NCI-H345 treated with DMSO at 0.1 percent for 48 hours (cell line): ENCODE data around the gene TPTE2.
"Not testable (repeated sequence)": the region's sequence is repeated elsewhere in the genome, so short reads cannot be mapped to it uniquely, and the experiment has no call there.

Experiments used
- DNase-seq: peaks from one replicate; lab custom pipeline; 2025; ENCODE audit not compliant: unreplicated experiment; lab: John Stamatoyannopoulos, UW

Gene TPTE2

DNA sequence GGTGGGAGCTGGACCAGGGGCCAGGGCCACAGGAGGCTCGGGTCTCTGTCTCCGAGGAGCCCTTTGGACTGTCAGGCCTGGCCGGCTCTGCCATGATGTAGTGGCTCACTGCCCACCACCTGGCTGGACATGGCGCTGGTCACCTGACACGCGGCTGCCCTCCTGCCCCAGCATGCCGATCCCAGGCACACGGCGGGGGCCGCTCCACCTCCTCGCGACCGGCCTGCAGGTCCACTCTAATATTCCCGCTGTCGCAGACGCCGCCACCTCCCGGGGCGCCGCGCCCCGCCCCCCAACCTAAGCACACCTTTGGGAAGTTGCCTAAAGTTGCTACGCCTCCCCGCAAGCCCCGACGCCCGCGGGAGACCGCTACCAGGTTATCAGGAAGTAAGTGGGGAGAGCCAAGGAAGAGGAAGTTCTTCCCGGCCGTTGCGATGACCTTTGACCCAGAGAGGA is at the start of gene TPTE2:
TSS of gene TPTE2 (minus strand) at position 406 of the 456 bp plus-strand sequence. CDS start 58,298 bp downstream, outside the sequence.
- not testable (repeated sequence) for DNase-seq

DNA sequence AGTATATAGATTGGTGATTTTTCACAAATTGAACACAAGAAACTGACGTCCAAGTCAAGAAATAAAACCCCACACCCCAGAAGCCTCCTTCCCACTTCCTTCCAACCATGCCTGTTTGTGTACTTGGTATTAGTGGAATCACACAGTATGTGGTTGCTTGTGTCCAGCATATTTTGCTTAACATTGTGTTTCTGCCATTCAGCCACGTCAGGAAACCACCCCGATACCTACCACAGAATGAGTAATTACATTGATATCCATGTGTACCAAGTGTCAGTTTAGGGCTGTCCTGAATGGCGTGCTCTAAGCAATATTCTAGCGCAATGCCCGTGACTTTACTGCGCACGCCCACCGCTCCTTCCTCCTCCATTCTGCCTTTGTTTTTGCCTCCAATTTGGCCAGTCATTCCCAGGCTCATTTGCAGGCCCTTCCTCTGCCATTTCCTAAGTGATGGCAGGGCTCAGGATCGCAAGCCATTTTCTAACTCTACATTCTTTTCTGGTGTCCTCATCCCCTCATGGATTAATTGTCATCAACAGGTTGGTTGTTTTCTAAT is 46.3 kb upstream of the TPTE2 start:
- DNase-seq = no peak

DNA sequence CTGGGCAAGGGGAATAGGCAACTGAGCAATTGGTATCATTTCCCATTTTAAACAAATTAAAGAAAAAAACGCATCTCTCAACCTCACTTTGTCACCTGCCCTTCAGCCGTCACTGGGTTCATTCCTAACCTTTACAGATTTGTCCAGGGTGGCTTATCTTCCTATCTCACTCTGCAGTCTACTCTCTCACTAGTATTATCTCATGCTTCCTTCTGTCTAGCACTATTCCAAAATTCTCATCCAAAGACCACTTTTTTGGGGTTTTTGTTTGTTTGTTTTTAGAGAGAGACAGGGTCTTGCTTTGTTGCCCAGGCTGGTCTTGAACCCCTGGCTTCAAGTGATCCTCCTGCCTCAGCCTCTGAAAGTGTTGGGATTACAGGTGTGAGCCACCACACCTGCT is 45.4 kb upstream of the TPTE2 start:
- DNase-seq = no peak

DNA sequence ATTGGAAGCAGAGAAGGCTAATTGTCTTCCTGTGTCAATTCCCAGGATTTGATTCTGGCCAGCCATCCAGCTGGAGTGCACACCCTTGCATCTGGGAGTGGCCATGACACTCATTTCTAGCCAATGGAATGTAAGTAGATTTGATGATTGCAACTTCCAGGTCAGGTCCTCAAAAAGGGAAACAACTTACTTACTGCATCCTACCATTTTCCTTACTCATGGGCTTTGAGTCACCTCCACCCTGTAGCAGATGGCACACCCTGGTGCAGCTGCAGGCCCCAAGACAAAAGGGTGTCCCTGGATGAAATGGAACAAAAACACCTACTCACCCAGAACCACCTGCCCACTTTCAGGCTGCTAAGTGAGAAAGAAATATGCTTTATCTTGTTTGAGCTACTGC is 44.8 kb upstream of the TPTE2 start:
- no peak for DNase-seq

DNA sequence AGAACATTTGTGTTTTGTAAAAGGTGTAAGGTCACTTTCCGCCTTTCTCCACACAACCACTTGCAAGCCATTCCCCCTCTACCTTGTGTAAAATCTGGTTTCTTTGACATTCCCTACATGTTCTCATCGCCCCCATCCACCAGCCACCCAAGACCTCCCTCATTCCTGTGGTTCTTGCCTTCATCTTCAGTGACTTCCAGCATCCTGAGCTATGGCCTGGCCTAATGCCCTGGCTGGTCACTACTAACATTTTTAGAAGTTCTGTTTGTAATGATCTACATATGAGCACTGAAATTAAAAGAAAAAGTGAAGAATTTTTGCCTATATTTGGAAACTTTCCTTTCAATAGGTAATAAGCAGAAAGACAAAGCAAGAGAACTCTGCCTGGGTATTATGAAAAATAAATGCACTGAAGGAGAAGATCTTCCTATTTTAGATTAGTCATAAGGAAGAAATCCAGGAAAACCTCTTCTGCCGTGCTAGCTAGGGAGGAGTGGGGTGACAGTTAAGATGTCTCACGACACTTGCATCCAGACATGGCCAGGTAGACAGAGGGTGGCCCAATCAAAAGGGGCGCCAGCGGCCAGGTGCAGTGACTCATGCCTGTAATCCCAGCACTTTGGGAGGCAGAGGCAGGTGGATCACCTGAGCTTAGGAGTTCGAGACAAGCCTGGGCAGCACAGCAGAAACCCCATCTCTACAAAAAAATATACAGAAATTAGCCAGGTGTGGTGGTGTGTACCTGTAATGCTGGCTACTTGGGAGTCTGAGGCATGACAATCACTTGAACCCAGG is 44.0 kb upstream of the TPTE2 start:
- no peak for DNase-seq

DNA sequence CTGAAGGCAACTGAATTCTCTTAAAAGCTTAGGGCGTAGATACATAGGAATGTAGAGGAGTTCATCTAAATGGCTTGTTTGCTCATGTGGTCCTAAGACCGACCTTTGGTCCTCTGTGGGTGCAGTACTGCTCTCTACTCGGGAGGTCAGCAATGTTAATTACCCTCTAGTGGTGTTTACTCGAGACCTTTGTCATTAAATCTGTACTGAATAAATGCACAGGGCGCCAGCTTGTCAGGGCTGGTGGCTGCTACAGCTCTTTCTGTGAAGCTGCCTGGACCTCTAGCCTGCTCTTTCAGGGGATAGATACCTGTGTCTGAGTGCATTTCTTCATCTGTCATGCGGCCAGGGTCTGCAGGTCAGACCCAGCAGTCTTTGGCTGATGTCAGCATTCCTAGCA is 43.0 kb upstream of the TPTE2 start:
- DNase-seq = no peak

DNA sequence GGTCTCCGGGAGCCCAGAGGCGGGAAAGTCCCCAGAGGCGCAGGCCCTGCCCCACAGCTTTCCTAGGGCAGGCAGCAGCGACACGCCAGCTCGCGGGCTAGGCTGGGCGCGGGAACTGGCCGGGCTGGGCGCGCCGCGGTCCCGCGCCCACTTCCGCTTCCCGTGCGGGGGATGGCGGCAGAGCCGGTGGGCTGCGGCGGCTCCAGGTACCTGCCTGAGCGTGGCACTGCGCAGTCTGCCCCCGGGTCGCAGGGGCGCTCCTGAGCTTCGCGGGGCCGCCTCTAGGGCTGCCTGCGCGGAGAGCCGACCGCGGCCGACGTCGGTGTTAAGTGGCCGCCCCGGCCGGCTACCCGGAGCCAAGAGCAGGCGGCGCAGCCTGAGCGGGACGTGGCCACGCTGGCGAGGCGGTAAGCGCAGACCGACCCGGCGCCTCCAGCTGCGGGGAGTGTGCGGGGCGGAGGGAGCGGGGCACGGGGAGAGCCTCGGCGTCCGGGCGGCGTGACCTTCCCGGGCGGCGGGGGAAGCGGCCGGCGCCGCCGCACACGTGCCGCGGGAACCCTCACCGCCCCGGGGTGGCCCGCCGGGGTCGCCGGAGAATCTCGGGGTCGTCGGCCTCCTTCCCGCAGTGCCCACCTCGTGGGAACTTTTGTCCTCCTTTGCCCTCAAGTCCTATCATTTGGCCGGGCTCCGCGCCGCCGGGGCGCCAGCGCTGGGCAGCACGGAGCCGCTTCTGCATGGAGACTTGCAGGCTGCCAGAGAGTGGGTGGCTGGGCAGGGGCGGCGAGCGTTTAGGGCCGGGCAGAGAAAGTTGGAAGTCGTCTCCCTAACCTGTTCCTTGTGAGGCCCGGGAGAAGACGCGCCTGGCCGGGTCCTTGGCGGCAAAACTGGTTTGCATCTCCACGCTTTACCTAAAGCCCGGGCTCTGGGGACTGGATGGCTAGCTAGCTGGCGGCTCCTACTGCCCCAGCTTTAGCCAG is 40.7 kb upstream of the TPTE2 start:
- DNase-seq = no peak

DNA sequence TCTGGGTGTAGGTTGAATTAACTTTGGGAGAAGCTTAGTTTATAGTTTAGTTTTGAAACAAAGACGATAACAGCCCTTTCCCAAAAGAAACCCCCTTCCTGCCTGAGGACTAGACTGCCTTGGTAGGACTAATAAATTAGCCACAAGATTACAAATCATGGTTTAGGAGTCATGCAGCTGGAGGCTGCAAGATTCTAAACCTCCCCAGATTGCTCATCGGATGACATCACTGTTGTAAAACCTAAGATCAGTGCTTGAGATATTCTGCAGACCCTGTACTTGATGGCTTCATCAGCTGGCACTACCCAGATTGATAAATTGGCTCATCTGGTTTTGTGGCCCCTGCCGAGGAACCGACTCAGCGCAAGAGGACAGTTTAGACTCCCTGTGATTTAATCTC is 36.2 kb upstream of the TPTE2 start:
- DNase-seq = no peak

DNA sequence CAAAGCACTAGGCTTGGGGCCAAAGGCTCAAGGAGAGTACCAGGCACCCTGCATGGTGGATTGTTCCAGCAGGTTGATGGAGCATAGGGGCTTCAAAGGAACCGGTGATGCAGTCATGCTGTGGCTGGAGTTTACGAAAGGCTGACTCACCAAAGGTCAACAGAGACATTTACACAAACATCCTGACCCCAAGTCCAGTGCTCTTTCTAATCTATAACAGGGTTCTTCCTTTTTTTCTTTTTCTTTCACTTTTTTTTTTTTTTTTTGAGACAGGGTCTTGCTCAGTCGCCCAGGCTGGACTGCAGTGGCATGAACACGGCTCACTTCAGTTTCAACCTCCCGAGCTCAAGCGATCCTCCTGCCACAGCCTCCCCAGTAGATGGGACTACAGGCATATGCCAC is 35.6 kb upstream of the TPTE2 start:
- no peak for DNase-seq

DNA sequence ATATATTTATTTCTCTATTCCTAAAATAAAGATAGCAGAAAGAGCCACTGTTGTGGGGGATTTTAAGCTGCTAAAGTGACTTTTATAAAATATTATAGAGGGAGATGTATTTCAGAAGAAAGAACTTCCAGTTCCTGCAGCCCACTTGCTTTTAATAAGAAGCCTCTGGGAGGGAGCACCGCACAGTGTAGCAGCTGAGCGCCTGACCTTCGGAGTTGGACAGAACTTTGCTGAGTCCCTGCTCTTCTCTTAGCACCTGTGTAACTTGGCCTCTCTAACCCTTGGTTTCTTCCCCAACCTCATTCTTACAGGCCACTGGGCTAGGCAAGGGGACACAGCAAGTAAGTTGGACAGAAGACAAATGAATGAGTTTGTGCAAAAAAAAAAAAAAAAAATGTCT is 34.8 kb upstream of the TPTE2 start:
- DNase-seq = no peak

DNA sequence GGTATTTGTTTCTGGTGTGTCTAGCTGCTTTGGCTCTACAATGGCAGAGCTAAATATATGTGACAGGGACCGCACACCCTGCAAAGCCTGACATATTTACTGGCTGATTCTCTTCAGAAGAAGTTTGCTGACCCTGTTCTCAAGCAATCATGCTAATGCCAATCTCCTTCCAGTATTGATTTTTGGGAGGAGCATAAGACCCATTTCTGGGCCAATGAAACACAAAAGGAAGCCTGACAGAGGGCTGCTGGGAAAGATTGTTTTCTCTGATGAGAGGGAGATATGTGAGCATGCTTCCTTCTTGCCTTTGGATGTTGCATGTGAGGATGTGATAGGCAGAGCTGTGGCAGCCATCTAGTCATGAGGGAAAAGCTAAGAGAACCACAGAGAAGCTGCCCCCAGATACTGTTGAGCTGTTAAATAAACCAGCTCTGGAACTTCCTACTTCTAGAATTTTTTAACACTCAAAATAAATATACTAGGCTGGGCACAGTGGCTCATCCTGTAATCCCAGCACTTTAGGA is 31.4 kb upstream of the TPTE2 start:
- DNase-seq = no peak

DNA sequence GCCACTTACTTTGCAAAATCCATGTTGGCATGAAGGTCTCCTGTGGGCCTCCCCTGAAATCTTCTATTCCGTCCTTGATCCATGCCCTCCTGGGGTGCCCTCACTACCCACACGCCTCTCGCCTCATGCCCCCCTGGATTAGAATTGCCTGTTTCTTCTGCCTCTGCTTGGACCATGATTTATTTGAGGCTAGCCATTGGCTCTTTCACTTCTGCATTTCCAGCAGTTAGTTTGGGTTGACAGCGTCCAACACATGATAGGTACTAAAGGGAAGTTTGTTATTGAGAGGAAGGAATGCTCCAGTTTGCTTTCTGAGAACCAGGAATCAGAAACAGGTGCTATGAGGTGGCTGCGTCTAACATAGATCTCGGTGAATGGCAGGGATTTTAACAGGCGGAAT is 30.5 kb upstream of the TPTE2 start:
- no peak for DNase-seq

DNA sequence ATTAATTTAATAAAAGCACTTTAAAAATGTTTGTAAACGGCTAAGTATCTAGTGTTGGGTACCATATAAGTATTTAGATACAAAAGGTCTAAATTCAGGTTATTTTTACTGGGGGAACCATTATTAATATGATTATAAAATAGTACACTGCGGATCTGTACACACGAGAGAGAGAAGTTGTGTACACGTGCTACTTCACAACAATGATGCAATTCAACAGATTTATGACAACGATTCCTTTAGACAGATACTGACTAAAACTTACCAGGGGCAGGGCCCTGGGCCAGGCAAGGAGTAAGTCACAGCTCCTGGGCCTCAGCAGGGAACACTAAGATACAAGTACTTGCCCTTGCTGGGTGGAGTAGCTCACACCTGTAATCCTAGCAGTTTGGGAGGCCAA is 29.1 kb upstream of the TPTE2 start:
- DNase-seq = no peak

DNA sequence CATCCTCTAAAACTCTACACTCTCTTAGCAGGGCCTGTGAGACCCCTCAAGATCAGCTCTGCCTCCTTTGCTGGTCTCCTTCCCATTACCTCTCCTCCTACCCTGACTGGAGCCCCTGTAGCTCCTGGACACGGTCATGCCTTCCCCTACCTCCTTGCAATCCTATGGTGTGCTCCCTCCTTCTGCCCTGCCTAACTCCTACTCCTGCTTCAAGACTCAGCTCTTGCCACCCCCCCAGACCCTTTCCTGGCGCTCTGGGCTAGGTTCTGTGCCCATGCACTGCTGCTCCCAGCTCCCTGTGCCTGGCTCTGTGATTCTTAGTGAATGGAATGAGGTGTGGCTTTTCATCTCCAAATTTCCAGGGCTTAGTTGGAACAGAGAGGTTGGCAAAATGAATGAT is 28.0 kb upstream of the TPTE2 start:
- no peak for DNase-seq

DNA sequence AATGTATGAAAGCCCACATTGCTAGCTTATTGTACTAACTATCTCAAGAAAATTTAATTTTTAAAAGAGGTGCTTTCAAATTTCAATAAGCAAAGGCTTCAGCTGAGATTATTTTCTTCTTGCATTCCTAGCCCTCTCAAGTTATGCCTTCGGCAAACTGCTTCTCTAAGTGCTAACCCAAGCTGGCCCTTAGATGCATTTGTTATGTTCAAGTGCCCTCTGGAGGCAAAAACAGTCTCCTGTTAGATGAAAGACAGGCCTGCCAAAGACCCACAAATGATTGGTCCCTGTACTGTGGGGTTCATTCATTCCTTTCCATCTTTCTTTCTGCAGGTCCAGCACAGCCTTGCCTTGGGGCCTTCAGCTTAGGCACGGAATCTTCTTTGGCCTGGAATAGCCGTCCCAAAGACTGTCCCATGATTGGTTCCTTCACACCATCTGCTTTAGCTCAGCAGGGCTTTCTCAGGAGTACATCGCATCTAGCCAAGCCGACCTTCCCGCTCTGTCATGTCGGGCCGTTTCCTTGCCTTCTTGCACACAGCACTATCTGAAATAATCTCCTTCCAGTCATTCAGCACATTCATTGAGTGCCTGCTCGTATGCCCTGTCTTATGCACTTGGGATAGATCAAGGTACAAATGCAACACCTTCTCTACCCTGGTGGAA is 26.4 kb upstream of the TPTE2 start:
- no peak for DNase-seq

DNA sequence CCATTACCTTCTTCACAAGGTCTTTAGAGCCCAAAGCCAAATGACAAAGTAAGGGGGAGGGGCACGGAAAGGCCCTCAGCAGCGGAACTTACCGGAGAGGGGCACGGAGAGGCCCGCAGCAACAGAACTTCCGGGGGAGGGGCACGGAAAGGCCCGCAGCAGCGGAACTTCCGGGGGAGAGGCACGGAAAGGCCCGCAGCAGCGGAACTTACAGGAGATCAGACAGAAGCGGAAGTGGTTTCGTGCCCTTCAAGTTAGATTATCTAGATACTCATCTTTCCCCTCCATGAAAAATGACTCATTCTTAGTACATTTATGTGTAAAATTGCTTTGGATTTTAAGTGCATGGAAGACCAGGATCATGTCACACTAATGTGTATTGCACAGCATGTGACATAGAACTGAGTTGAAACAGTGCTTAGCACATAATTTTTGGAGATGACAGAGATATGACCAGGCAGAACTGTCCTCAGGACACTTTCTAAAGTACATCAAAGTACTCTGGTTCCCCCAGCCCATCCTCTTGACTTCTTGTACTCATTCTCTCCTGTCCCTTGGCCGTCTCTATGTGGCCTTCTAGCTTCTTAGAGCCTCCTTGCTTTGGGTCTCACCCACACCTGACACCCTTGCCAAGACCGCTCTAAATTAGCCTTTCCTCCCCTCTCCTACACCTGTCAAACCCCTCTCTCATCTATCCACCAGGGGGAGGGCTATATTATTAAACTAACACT is 25.7 kb upstream of the TPTE2 start:
- DNase-seq = no peak

DNA sequence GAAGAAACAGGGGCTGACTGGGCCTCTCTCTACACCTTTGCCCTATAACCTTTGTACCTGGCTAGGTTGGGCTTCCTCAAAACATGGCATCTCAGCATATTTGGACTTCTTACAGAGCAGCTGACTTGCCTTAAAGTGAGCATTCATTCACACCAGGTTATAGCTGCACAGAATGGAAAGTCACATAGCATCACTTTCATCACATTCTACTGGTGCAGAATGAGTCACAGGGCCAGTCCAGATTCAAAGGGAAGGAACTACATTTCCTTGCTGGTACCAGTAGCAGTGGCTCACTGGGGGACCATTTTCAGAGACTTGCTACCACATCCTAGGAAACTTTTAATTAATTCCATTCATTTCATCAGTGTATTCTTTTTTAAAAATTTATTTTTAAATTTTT is 20.3 kb upstream of the TPTE2 start:
- DNase-seq = no peak

DNA sequence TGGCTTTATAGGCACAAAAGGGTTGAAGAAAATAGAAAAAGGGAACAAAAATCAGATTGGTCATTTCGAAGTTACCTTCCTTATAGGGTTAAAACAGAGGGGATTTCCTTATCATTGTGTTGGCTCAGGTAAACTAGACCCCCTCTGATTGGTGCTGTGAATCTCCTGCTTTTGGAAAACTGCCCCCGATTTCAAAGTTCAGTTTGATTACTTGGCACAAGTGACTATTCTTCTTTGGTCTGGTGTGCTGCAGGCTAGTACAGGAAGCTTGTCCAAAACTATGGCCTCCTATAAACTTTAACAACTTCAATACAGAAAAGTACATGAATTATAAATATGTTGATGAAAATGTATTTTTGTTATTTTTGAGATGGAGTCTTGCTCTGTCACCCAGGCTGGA is 13.9 kb upstream of the TPTE2 start:
- no peak for DNase-seq

DNA sequence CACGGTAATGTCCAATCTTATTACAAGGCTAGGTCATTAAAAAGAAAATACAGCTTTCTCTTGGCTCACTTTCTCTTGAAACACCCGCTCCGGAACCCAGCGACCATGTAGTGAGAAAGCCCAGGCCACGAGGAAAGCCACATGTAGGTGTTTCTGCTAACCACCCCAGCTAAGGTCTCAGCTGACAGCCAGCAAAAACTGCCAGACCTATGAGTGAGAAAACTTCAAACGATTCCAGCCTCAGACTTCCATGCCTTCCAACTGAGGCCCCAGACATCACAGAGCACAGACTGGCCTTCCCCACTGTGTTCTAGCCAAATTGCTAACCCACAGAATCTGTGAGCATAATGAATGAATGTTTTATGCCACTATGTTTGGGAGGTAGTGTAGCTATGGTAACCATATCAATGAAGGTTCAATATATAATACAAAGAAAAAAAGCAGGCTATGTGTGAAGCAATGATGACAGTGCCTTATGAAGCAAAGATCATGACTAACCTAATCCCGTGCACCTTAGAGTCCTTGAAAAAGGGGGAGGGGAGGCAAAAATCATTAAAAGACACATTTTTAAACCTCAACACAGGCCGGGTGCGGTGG is 11.9 kb upstream of the TPTE2 start:
- DNase-seq = no peak

DNA sequence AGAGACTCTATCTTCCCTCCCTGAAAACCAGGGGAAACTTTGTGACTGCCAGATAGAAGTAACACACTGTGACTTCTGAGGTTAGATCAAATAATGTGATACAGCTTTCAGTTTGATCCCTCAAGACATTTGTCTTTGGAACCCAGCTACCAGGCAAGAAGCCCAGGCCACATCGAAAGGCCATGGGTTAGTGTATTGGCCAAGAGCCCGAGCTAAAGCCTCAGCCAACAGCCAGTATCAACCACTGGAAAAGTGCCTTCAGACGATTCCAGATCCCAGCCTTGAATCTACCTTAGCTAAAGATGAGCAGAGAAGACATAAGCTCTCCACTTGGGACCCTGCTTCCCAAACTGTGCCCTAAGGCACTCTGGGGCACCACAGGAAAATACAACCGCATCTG is 10.9 kb upstream of the TPTE2 start:
- DNase-seq = no peak
